GM12878 (cell line): ENCODE results near the gene PLAGL1.

Source experiments
- FOS ChIP-seq: IDR thresholded peaks from 3 replicates; pipeline ENCODE4 v1.6.1; 2011; ENCODE audit warnings: borderline replicate concordance; ENCODE audit not compliant: insufficient read length; ENCODE audit errors: extremely low read depth
- ZNF274 ChIP-seq: IDR thresholded peaks from one replicate; pipeline ENCODE4 v1.8.0; 2011; ENCODE audit not compliant: insufficient read length, insufficient read depth
- TF ChIP-seq, protein P1 (sequence below), 3 experiments: IDR thresholded peaks in 2 of 3; conservative IDR thresholded peaks in 1 of 3; 2 replicates each; pipeline ENCODE4 v1.5.1; 2011; ENCODE audit warnings: low read depth in 3 of 3, low read length in 3 of 3, mild to moderate bottlenecking in 3 of 3, control low read depth in 2 of 3, moderate library complexity in 2 of 3, inconsistent platforms in 1 of 3, mixed read lengths in 1 of 3; ENCODE audit not compliant: control insufficient read depth in 2 of 3, insufficient read depth in 1 of 3; ENCODE audit errors: extremely low read depth in 1 of 3
- TF ChIP-seq, protein P2 (sequence below): fragments of 450-650 bp; conservative IDR thresholded peaks from 2 replicates; pipeline ENCODE4 v1.6.1; 2017; ENCODE audit warnings: mild to moderate bottlenecking, moderate library complexity

DNA sequence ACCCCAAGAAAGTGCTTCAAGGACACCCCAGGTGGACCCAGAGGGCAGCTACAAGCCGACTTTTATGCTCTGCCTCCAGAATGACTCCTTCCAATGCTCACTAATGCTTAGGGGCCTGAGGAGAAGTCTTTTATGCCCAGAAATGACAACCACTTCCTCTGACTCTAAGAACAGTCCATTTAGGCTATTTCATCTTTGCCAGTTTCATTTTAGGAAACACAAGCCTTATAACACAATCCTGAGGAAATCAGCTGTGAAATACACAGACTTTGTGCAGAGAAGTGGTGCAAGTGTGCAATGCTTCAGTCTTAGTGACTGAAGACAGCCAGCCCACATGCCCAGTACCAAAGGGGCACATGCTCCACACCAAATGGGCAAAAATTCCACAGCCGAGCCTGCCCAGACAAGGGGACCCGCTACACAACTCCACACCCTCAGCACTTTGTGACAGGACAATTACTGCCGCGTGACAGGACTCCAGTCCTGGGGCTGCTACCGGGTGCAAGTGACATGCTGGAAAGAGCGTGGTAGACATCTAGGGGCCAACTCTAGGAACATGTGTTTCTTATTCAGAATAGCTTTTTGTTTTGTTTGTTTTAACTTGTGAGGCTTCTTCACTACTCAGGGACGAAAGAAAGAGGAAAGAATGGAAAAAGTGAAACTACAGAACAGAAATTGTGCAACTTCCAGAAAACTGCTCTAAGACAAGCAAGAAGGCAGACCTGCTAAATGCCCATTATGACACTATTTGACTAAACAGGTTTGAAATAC lies 28.2 kb upstream of the PLAGL1 start:
- TF ChIP-seq, protein P1, sequence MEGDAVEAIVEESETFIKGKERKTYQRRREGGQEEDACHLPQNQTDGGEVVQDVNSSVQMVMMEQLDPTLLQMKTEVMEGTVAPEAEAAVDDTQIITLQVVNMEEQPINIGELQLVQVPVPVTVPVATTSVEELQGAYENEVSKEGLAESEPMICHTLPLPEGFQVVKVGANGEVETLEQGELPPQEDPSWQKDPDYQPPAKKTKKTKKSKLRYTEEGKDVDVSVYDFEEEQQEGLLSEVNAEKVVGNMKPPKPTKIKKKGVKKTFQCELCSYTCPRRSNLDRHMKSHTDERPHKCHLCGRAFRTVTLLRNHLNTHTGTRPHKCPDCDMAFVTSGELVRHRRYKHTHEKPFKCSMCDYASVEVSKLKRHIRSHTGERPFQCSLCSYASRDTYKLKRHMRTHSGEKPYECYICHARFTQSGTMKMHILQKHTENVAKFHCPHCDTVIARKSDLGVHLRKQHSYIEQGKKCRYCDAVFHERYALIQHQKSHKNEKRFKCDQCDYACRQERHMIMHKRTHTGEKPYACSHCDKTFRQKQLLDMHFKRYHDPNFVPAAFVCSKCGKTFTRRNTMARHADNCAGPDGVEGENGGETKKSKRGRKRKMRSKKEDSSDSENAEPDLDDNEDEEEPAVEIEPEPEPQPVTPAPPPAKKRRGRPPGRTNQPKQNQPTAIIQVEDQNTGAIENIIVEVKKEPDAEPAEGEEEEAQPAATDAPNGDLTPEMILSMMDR (IDR thresholded peaks at IDR 0.05 in 2 of 3, conservative IDR thresholded peaks at IDR 0.05 in 1 of 3; ENCODE audit: control insufficient read depth in 2 of 3, extremely low read depth in 1 of 3, insufficient read depth in 1 of 3, low read depth in 3 of 3, low read length in 3 of 3): peak in 2 of 3 experiments; percentile 16 to 23; a peak in 2 of 6 replicates
- TF ChIP-seq, protein P2, sequence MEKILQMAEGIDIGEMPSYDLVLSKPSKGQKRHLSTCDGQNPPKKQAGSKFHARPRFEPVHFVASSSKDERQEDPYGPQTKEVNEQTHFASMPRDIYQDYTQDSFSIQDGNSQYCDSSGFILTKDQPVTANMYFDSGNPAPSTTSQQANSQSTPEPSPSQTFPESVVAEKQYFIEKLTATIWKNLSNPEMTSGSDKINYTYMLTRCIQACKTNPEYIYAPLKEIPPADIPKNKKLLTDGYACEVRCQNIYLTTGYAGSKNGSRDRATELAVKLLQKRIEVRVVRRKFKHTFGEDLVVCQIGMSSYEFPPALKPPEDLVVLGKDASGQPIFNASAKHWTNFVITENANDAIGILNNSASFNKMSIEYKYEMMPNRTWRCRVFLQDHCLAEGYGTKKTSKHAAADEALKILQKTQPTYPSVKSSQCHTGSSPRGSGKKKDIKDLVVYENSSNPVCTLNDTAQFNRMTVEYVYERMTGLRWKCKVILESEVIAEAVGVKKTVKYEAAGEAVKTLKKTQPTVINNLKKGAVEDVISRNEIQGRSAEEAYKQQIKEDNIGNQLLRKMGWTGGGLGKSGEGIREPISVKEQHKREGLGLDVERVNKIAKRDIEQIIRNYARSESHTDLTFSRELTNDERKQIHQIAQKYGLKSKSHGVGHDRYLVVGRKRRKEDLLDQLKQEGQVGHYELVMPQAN: no peak
- TF ChIP-seq FOS (no peak), ZNF274 (no peak)
